Stimulated activated naive B cell treated with anti-CD40 and anti-IgM and Interleukin-4, amounts not matched to agents 10 μg/mL and 1 μg/mL and 100 μg/mL, for 72 hours (primary cell): Measurements from ENCODE around the gene MLLT6.

Source experiments
- ATAC-seq, 2 donors: fragments of 150-1000 bp; cut with Tn5 transposase; replicated peaks; 2 replicates each; pipeline ENCODE4 v1.10.0; 2021; ENCODE audit warnings: moderate library complexity in 1 of 2
- DNase-seq: peaks from one replicate; pipeline ENCODE4 v3.0.0; 2021
- H3K27ac Mint-ChIP-seq: one replicate; pipeline ENCODE4 v1.8.0; 2022; ENCODE audit warnings: mild to moderate bottlenecking, mixed read lengths
- H3K27me3 Mint-ChIP-seq, 2 donors: one replicate each; pipeline ENCODE4 v1.8.0; 2022; ENCODE audit warnings: mixed read lengths in 2 of 2
- H3K36me3 Mint-ChIP-seq, 2 donors: one replicate each; pipeline ENCODE4 v1.8.0; 2022; ENCODE audit warnings: mixed read lengths in 2 of 2, mild to moderate bottlenecking in 1 of 2
- H3K4me1 Mint-ChIP-seq, 2 donors: one replicate each; pipeline ENCODE4 v1.8.0; 2022; ENCODE audit warnings: mixed read lengths in 2 of 2, mild to moderate bottlenecking in 1 of 2
- H3K4me3 Mint-ChIP-seq, 2 donors: one replicate each; pipeline ENCODE4 v1.8.0; 2022; ENCODE audit warnings: mild to moderate bottlenecking in 2 of 2, mixed read lengths in 2 of 2, moderate library complexity in 1 of 2
- H3K9me3 Mint-ChIP-seq, 2 donors: one replicate each; pipeline ENCODE4 v1.8.0; 2022; ENCODE audit warnings: mixed read lengths in 2 of 2, mild to moderate bottlenecking in 1 of 2

Gene MLLT6

GRCh38 chr17:38709104-38709820 lies 4.2 kb downstream of the MLLT6 start:
- no peak for ATAC-seq
- Mint-ChIP-seq H3K36me3 (peaks cover 36 to 56% of the 10 kb centered on the region in 2 donors), H3K9me3 (no peaks in the 10 kb centered on the region), H3K27me3 (no peaks in the 10 kb centered on the region), H3K4me1 (peaks cover 48 to 70% of the 10 kb centered on the region in 2 donors), H3K27ac (peak overlapping the region; percentile 70), H3K4me3 (no peak overlapping the region)
- no peak for DNase-seq

- H3K4me1 Mint-ChIP-seq, result peaks cover 49 to 74% of the 10 kb centered on the region in 2 donors
- H3K36me3 Mint-ChIP-seq, result peaks cover 38 to 59% of the 10 kb centered on the region in 2 donors
- no peak for DNase-seq
- H3K4me3 Mint-ChIP-seq, result no peak overlapping the region
- H3K9me3 Mint-ChIP-seq, result no peaks in the 10 kb centered on the region
- ATAC-seq, result no peak
- H3K27ac Mint-ChIP-seq, result peak overlapping the region; percentile 74
- H3K27me3 Mint-ChIP-seq, result no peaks in the 10 kb centered on the region
Observed at GRCh38 chr17:38709864-38710603, 5.0 kb downstream of the MLLT6 start.

- no peaks in the 10 kb centered on the region for H3K27me3 Mint-ChIP-seq
- DNase-seq (no peak), ATAC-seq (no peak)
- H3K27ac Mint-ChIP-seq, result peak overlapping the region; percentile 74
- H3K4me3 Mint-ChIP-seq, result no peak overlapping the region
- H3K9me3 Mint-ChIP-seq, result no peaks in the 10 kb centered on the region
- peaks cover 41 to 63% of the 10 kb centered on the region in 2 donors for H3K36me3 Mint-ChIP-seq
- peaks cover 54 to 79% of the 10 kb centered on the region in 2 donors for H3K4me1 Mint-ChIP-seq
Observed at GRCh38 chr17:38710604-38710962, 5.5 kb downstream of the MLLT6 start.

DNA sequence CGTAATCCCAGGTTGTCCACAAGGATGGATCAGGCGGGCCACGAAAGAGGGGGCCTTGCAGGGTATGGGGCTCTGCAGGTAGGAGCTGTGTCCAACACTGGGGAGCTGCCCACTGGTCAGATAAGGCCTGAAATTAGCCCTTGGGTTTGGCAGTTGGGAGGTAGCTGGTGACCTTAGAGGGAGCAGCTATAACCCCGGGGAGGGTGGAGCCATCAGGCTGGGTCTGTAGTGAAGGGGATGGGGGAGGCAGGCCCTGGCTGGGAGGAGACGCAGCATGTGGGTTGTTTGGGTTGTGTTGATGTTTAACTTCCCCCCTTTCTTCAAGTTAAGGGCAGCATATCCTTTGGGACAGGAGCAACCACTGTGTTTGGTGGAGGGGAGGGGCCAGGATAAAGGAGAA lies 5.9 kb downstream of the MLLT6 start:
- Mint-ChIP-seq H3K4me1 (peaks cover 56 to 80% of the 10 kb centered on the region in 2 donors), H3K36me3 (peaks cover 42 to 67% of the 10 kb centered on the region in 2 donors), H3K4me3 (no peak overlapping the region), H3K27ac (peak overlapping the region; percentile 72), H3K27me3 (no peaks in the 10 kb centered on the region), H3K9me3 (no peaks in the 10 kb centered on the region)
- DNase-seq (no peak), ATAC-seq (no peak)

- no peak for ATAC-seq
- peaks cover 56 to 72% of the 10 kb centered on the region in 2 donors for H3K4me1 Mint-ChIP-seq
- H3K36me3 Mint-ChIP-seq, result peaks cover 49 to 76% of the 10 kb centered on the region in 2 donors
- DNase-seq, result no peak
- no peaks in the 10 kb centered on the region for H3K9me3 Mint-ChIP-seq
- no peak overlapping the region for H3K4me3 Mint-ChIP-seq
- no peaks in the 10 kb centered on the region for H3K27me3 Mint-ChIP-seq
- peak overlapping the region; percentile 60 for H3K27ac Mint-ChIP-seq
Observed at GRCh38 chr17:38711792-38712571, 6.9 kb downstream of the MLLT6 start.

DNA sequence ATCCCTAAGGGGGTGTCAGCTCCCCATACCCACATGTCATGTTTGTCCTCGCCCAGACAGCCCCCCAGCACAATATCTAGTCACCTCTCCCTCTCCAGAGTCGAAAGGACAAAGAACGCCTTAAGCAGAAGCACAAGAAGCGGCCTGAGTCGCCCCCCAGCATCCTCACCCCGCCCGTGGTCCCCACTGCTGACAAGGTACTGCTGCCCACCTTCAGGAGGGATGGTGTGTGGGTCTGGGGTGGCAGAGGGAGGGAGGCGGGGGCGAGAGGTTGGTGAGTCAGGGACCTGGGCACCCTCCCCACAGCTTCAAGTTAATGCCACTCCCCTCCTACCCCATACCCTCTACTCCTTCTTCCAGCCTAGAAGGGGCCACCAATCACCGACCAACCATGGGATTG lies 7.5 kb downstream of the MLLT6 start:
- Mint-ChIP-seq H3K4me1 (peaks cover 50 to 68% of the 10 kb centered on the region in 2 donors), H3K4me3 (no peak overlapping the region), H3K9me3 (no peaks in the 10 kb centered on the region), H3K36me3 (peaks cover 53 to 77% of the 10 kb centered on the region in 2 donors), H3K27me3 (no peaks in the 10 kb centered on the region), H3K27ac (peak overlapping the region; percentile 60)
- DNase-seq (no peak), ATAC-seq (no peak)

DNA sequence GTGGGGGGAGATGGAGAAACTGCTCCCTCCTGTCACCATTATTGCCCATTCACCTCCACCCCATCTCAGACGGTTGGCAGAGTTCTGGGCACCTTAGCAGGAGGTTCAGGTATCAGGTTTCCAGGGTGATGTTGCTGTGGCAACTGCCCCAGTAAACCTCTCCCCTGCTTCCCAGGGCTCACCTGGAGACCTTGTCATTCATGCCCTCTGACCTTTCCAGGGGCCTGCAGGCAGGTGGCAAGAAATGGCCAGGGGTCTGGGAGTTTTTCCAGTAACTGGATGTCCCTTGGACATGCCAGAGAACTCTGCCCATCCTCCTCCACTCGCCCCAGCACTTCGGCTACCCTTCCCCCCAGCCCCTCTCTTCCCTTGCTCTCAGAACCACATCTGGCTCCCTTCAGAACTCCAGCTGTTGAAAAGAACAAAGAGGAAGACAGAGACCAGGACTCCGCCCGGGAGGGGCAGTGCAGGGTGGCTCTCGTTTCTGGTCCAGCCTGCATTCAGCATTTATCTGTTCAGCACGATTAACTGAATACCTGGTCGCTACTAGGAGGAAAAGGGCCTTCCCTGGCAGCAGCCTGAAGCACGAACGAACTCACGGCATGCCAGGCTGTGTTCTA lies 8.5 kb downstream of the MLLT6 start:
- Mint-ChIP-seq H3K27ac (peak overlapping the region; percentile 65), H3K36me3 (peaks cover 60 to 83% of the 10 kb centered on the region in 2 donors), H3K4me1 (peaks cover 45 to 67% of the 10 kb centered on the region in 2 donors), H3K4me3 (no peak overlapping the region), H3K9me3 (no peaks in the 10 kb centered on the region), H3K27me3 (no peaks in the 10 kb centered on the region)
- no peak for ATAC-seq
- no peak for DNase-seq

GRCh38 chr17:38715216-38715943 lies 10.3 kb downstream of the MLLT6 start:
- Mint-ChIP-seq H3K36me3 (peaks cover 58 to 83% of the 10 kb centered on the region in 2 donors), H3K4me3 (peak overlapping the region; percentile 10 to 49), H3K4me1 (peaks cover 36 to 55% of the 10 kb centered on the region in 2 donors), H3K27me3 (no peaks in the 10 kb centered on the region), H3K27ac (peak overlapping the region; percentile 95), H3K9me3 (no peaks in the 10 kb centered on the region)
- DNase-seq, result no peak
- ATAC-seq, result peak in 1 of 2 donors; percentile 7

GRCh38 chr17:38716368-38717005 lies 11.4 kb downstream of the MLLT6 start:
- Mint-ChIP-seq H3K27ac (peak overlapping the region; percentile 69), H3K36me3 (peaks cover 55 to 76% of the 10 kb centered on the region in 2 donors)
- ATAC-seq, result no peak

GRCh38 chr17:38717139-38717745 lies 12.2 kb downstream of the MLLT6 start:
- Mint-ChIP-seq H3K27ac (peak overlapping the region; percentile 69), H3K36me3 (peaks cover 56 to 71% of the 10 kb centered on the region in 2 donors), H3K9me3 (no peaks in the 10 kb centered on the region), H3K4me3 (no peak overlapping the region), H3K27me3 (no peaks in the 10 kb centered on the region), H3K4me1 (peaks cover 23 to 47% of the 10 kb centered on the region in 2 donors)
- ATAC-seq, result no peak
- DNase-seq, result no peak

More at GRCh38 chr17:38716368-38717005, 11.4 kb downstream of the MLLT6 start:
- Mint-ChIP-seq H3K9me3 (no peaks in the 10 kb centered on the region), H3K27me3 (no peaks in the 10 kb centered on the region), H3K4me3 (no peak overlapping the region), H3K4me1 (peaks cover 25 to 50% of the 10 kb centered on the region in 2 donors)
- no peak for DNase-seq

DNA sequence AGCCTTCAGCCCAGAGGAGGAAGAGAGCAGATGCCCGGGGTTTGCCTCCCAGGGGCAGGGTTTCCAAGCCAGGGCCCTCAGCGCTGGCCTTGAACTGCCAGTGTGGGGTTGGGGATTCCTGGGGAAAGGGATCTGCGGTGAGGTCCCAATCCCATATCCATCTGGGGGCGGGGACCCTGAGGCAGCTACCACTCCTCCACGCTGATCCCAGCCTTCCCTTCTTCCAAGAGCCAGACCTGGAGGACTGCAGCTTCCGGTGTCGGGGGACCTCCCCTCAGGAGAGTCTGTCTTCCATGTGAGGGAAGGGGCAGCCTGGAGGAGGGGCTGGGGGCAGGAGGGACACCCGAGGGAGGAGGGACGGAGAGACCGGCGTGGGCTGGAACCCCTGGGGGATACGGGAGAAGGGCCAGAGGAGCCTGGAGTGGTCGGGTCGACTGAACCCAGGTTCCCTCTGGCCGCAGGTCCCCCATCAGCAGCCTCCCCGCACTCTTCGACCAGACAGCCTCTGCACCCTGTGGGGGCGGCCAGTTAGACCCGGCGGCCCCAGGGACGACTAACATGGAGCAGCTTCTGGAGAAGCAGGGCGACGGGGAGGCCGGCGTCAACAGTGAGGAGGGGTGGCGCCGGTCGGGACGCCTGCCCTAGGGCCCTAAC lies 14.3 kb downstream of the MLLT6 start:
- ATAC-seq, result no peak
- no peaks in the 10 kb centered on the region for H3K27me3 Mint-ChIP-seq
- H3K27ac Mint-ChIP-seq, result peak overlapping the region; percentile 34
- DNase-seq, result no peak
- peaks cover 21 to 54% of the 10 kb centered on the region in 2 donors for H3K4me1 Mint-ChIP-seq
- H3K36me3 Mint-ChIP-seq, result peaks cover 60 to 66% of the 10 kb centered on the region in 2 donors
- H3K9me3 Mint-ChIP-seq, result no peaks in the 10 kb centered on the region
- no peak overlapping the region for H3K4me3 Mint-ChIP-seq

GRCh38 chr17:38719943-38720641 lies 15.0 kb downstream of the MLLT6 start:
- Mint-ChIP-seq H3K36me3 (peaks cover 59 to 64% of the 10 kb centered on the region in 2 donors), H3K27ac (no peak overlapping the region), H3K4me1 (peaks cover 18 to 51% of the 10 kb centered on the region in 2 donors), H3K27me3 (no peaks in the 10 kb centered on the region), H3K9me3 (no peaks in the 10 kb centered on the region), H3K4me3 (no peak overlapping the region)
- ATAC-seq, result no peak
- DNase-seq, result no peak
